Measurements from ENCODE around the gene KRTAP10-12. TPM values are rescaled to one million over a fixed set of nuclear protein-coding genes. Genes with fewer than 3 reads are reported as not detected.

KRTAP10-12 gene
- total RNA-seq, 4 donors from 2014 or later = not detected

- Histone ChIP-seq H3K4me1 (no peaks in the 10 kb centered on the region), H3K27ac (no peak overlapping the region), H3K36me3 (no peaks in the 10 kb centered on the region), H3K4me3 (no peak overlapping the region), H3K9me3 (no peaks in the 10 kb centered on the region), H3K27me3 (peaks cover 33% of the 10 kb centered on the region)
- TF ChIP-seq POLR2A (IDR thresholded peaks at IDR 0.05) (no peak), EP300 (IDR thresholded peaks at IDR 0.05; ENCODE audit: low read depth) (no peak), CTCF (IDR thresholded peaks at IDR 0.05) (no peak), POLR2AphosphoS5 (IDR thresholded peaks at IDR 0.05) (no peak)
- WGBS, 2 donors (ENCODE audit: low coverage in 1 of 2) = 91% methylated on average over 23 of the region's 23 CpGs; no CpG with 5 or more reads in 1 of the 2 donors
- DNase-seq = no peak
- intact Hi-C loops (cut with DNase I; ENCODE audit: low total_unique reads) (no loop called here), in situ Hi-C loops (cut with MboI; ENCODE audit: low pct_ligation_motif_present in 1 of 4, low pct_unique_long_range_greater_than_20kb in 1 of 4, low sequenced_read_pairs in 3 of 4) (no loop called here)
Measured at GRCh38 chr21:44729336-44730027, 32.5 kb downstream of the KRTAP10-12 start.

DNA sequence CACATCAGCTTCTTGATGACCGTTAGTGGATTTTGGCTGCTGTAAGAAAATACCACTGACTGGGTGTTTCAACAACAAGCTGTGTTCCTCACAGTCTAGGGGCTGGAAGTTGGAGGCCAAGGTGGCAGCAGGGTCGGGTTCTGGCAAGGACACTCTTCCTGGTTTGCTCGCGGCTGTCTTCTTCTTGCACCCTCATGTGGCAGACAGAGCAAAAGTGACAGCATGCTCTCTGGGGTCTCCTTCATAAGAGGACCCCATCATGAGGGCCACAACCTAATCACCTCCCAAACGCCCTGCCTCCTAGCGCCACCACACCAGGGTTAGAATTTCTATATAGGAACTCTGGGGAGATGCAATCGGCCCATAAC lies 33.0 kb downstream of the KRTAP10-12 start:
- intact Hi-C loops (cut with DNase I; ENCODE audit: low total_unique reads) = no loop called here
- Histone ChIP-seq H3K27me3 (peaks cover 28% of the 10 kb centered on the region), H3K36me3 (no peaks in the 10 kb centered on the region), H3K27ac (no peak overlapping the region), H3K4me1 (no peaks in the 10 kb centered on the region), H3K9me3 (no peaks in the 10 kb centered on the region), H3K4me3 (no peak overlapping the region)
- DNase-seq = no peak
- no peak for TF ChIP-seq EP300 (IDR thresholded peaks at IDR 0.05; ENCODE audit: low read depth)
- TF ChIP-seq CTCF (IDR thresholded peaks at IDR 0.05) = no peak
- no peak for TF ChIP-seq POLR2A (IDR thresholded peaks at IDR 0.05)
- no peak for TF ChIP-seq POLR2AphosphoS5 (IDR thresholded peaks at IDR 0.05)
- in situ Hi-C loops (cut with MboI; ENCODE audit: low pct_ligation_motif_present in 1 of 4, low pct_unique_long_range_greater_than_20kb in 1 of 4, low sequenced_read_pairs in 3 of 4) = no loop called here
- 71 to 79% methylated on average over 3 to 7 of the region's 7 CpGs for WGBS, 2 donors (ENCODE audit: low coverage in 1 of 2)

GRCh38 chr21:44730951-44731579 lies 34.1 kb downstream of the KRTAP10-12 start:
- Histone ChIP-seq H3K27me3 (peaks cover 17% of the 10 kb centered on the region), H3K27ac (no peak overlapping the region), H3K36me3 (no peaks in the 10 kb centered on the region), H3K4me3 (no peak overlapping the region), H3K9me3 (no peaks in the 10 kb centered on the region), H3K4me1 (no peaks in the 10 kb centered on the region)
- WGBS, 2 donors (ENCODE audit: low coverage in 1 of 2) = 62 to 79% methylated on average over 5 to 9 of the region's 9 CpGs
- no peak for DNase-seq
- intact Hi-C loops (cut with DNase I; ENCODE audit: low total_unique reads) = no loop called here
- TF ChIP-seq CTCF (IDR thresholded peaks at IDR 0.05) = no peak
- TF ChIP-seq EP300 (IDR thresholded peaks at IDR 0.05; ENCODE audit: low read depth) = no peak
- no peak for TF ChIP-seq POLR2A (IDR thresholded peaks at IDR 0.05)
- no peak for TF ChIP-seq POLR2AphosphoS5 (IDR thresholded peaks at IDR 0.05)
- in situ Hi-C loops (cut with MboI; ENCODE audit: low pct_ligation_motif_present in 1 of 4, low pct_unique_long_range_greater_than_20kb in 1 of 4, low sequenced_read_pairs in 3 of 4) = no loop called here

GRCh38 chr21:44732263-44732662 lies 35.3 kb downstream of the KRTAP10-12 start:
- Histone ChIP-seq H3K27me3 (peaks cover 7% of the 10 kb centered on the region), H3K9me3 (peaks cover 0 to 1% of the 10 kb centered on the region in 2 donors), H3K36me3 (no peaks in the 10 kb centered on the region), H3K4me3 (no peak overlapping the region), H3K4me1 (no peaks in the 10 kb centered on the region), H3K27ac (no peak overlapping the region)
- intact Hi-C loops (cut with DNase I; ENCODE audit: low total_unique reads) = no loop called here
- in situ Hi-C loops (cut with MboI; ENCODE audit: low pct_ligation_motif_present in 1 of 4, low pct_unique_long_range_greater_than_20kb in 1 of 4, low sequenced_read_pairs in 3 of 4) = no loop called here
- no peak for DNase-seq
- 92 to 93% methylated on average over 2 to 10 of the region's 10 CpGs for WGBS, 2 donors (ENCODE audit: low coverage in 1 of 2)
- no peak for TF ChIP-seq CTCF (IDR thresholded peaks at IDR 0.05)
- no peak for TF ChIP-seq POLR2A (IDR thresholded peaks at IDR 0.05)
- TF ChIP-seq POLR2AphosphoS5 (IDR thresholded peaks at IDR 0.05) = no peak
- no peak for TF ChIP-seq EP300 (IDR thresholded peaks at IDR 0.05; ENCODE audit: low read depth)

Measured in transverse colon (tissue), 4 donors.